Measurements from ENCODE around the gene LY6G6C.

DNA sequence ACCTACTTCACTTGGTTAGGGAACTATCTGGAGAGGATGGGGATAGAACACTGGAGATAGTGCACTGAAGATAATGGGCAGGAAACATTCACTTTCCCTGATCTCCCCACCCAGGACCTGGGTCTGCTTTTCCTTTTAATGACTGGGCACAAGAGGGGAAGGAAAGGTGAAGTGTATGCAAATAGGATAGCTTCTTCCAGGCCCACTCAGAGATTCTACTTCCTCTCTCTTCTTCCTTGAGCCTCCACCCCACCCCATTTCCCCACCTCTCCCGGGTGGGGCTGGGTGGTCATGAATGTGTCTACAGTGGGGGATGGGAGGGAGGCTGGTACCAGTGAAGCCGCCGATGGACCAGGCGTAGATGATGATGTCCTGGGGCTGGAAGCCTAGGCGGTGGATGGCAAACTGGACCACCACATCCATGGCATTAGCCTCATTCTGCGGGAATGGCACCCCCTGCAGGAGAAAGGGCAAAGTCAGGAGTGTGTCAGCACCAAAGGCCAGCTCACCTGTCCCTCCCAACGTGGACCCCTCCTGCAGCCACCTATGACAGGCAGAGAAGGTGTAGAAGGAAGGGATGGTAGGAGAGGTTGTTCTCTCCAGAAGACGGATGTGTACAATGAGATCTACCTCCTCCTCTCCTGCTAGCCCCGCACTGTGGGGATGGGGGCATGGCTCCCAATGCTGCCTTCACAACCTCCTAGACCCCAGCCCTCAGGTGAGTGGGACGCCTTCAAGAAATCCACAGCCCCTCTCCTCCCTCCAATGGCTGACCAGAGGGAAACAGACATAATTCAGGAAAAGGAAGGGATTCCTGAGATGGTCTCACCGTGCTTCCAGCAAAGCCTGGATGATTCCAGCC is 32.1 kb downstream of the LY6G6C start:
- TF ChIP-seq, protein P1, sequence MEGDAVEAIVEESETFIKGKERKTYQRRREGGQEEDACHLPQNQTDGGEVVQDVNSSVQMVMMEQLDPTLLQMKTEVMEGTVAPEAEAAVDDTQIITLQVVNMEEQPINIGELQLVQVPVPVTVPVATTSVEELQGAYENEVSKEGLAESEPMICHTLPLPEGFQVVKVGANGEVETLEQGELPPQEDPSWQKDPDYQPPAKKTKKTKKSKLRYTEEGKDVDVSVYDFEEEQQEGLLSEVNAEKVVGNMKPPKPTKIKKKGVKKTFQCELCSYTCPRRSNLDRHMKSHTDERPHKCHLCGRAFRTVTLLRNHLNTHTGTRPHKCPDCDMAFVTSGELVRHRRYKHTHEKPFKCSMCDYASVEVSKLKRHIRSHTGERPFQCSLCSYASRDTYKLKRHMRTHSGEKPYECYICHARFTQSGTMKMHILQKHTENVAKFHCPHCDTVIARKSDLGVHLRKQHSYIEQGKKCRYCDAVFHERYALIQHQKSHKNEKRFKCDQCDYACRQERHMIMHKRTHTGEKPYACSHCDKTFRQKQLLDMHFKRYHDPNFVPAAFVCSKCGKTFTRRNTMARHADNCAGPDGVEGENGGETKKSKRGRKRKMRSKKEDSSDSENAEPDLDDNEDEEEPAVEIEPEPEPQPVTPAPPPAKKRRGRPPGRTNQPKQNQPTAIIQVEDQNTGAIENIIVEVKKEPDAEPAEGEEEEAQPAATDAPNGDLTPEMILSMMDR (conservative IDR thresholded peaks at IDR 0.05) = no peak; the same call in 1 of the 2 replicates
- no peak for TF ChIP-seq ZFX (IDR thresholded peaks at IDR 0.05)

All from C4-2B (cell line).